HG03025 (cell line): Measurements from ENCODE around the gene ENGASE.

Experiments used
- ATAC-seq: cut with Tn5 transposase; IDR thresholded peaks from one replicate; pipeline ENCODE4 v1.9.1; 2021; ENCODE audit warnings: mild to moderate bottlenecking, moderate library complexity; ENCODE audit not compliant: unreplicated experiment, low FRiP score

Gene ENGASE

GRCh38 chr17:79131701-79132100 is 57.1 kb downstream of the ENGASE start:
- no peak for ATAC-seq

GRCh38 chr17:79132271-79133064 is 57.8 kb downstream of the ENGASE start:
- ATAC-seq = no peak

- no peak for ATAC-seq
Observed at GRCh38 chr17:79133214-79133613, 58.6 kb downstream of the ENGASE start.

- no peak for ATAC-seq
Observed at GRCh38 chr17:79133985-79134384, 59.4 kb downstream of the ENGASE start.

GRCh38 chr17:79135011-79135410 is 60.4 kb downstream of the ENGASE start:
- no peak for ATAC-seq

DNA sequence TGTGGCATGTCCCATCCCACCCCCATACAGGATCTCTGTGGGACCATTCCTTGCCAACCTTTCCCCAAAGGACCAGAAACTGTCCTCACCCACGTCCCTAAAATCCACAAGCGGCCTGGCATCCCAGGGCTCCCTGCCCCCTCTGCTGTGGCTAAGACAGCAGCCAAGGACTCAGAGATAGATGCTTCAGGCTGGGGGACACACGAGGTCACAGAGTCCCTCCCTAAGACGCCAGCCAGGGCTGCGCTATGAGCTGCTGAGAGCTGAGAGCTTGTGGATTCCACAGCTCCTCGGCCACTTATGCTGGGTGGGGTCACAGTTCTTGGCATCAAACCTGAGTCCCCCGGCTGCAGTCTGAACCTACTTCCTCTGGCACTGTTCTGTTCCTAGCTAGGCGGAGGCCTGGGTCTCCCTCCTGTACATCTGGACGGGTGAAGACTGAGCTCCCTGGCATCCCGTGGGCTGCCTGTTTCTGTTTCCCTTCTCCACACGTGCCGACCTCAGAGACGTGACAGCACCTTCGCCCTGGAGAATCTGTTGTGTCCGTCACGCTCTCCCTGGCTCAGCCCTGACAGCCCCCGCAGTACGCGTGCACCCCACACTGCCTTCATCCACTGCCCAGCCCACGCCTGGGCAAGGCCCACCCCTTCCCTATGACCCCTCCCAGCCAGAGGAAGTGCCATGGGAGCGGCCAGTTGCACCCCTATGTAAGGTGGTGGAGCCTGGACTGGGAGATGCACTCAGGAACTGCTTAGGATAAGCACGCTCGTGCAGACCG is 61.2 kb downstream of the ENGASE start:
- no peak for ATAC-seq
